ENCODE data around the gene IKBIP. TPM values are rescaled to one million over a fixed set of nuclear protein-coding genes. Genes with fewer than 3 reads are reported as not detected.

Gene IKBIP, protein sequence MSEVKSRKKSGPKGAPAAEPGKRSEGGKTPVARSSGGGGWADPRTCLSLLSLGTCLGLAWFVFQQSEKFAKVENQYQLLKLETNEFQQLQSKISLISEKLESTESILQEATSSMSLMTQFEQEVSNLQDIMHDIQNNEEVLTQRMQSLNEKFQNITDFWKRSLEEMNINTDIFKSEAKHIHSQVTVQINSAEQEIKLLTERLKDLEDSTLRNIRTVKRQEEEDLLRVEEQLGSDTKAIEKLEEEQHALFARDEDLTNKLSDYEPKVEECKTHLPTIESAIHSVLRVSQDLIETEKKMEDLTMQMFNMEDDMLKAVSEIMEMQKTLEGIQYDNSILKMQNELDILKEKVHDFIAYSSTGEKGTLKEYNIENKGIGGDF
- 3.4 TPM for total RNA-seq

DNA sequence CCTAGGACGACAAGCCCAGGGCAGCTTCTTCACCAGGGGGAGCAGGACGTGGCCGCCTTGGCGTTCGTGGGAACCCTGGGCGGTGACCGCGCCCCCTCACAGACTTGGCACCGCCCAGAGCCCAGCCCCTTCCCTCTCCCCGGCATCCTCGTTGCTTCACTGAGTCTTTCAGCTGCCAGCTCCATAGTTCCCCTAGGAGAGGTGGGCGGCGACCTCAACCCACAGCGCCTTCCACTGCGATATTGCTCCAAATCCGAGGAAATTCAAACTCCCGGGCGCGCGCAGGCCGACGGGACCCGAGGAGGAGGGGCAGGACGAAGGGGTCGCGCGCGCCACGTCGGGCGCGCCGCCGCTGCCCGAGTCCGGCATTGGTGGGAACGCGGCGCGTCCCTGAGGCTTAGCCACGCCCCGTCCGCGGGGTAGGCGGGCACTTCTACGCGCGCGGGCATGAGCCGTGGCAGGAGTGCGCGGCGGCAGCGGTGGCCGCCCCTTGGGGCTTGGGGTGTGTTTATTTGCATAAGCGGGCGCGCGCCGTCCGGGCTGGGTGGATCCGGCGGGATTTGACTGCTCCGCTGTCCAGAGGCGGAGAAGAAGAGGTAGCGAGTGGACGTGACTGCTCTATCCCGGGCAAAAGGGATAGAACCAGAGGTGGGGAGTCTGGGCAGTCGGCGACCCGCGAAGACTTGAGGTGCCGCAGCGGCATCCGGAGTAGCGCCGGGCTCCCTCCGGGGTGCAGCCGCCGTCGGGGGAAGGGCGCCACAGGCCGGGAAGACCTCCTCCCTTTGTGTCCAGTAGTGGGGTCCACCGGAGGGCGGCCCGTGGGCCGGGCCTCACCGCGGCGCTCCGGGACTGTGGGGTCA lies at the start of gene IKBIP, which contains the start of gene APAF1:
IKBIP (minus strand) TSS at position 77 of the 860 bp plus-strand sequence. CDS start 87 bp downstream, outside the sequence.
APAF1 (plus strand) TSS at position 579 of the 860 bp plus-strand sequence. CDS start 3,070 bp downstream, outside the sequence.
- Histone ChIP-seq H3K4me3 (ENCODE audit: low read length) (peak within 1 kb of the TSS; percentile 74), H3K9me3 (ENCODE audit: low read depth, low read length) (no peaks in the 10 kb centered on the region), H3K4me1 (ENCODE audit: insufficient read depth, low read length) (peaks cover 41% of the 10 kb centered on the region), H3K27me3 (ENCODE audit: insufficient read depth, low read length) (no peaks in the 10 kb centered on the region)

DNA sequence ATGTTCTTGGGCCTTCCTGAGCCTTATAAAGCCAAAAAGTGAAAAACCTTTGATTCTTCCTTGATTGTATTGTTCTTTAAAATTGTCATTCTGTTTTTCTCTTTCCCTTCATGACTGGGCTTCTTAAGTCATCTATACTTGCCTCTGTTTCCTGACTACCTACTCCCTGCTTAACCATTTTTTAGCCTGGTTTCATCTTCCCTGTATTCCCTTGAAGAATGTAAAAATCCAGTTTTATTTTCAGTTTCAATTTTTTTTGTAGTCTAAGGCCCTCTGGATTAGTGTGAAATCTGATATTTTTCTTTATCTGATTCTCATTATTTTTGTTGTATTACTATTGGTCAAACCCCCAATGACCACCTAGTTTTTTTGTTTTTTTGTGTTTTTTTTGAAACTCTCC lies 46.8 kb upstream of the IKBIP start:
- Histone ChIP-seq H3K4me1 (ENCODE audit: insufficient read depth, low read length) (peaks cover 12% of the 10 kb centered on the region), H3K9me3 (ENCODE audit: low read depth, low read length) (no peaks in the 10 kb centered on the region), H3K4me3 (ENCODE audit: low read length) (no peak overlapping the region), H3K27me3 (ENCODE audit: insufficient read depth, low read length) (no peaks in the 10 kb centered on the region)

DNA sequence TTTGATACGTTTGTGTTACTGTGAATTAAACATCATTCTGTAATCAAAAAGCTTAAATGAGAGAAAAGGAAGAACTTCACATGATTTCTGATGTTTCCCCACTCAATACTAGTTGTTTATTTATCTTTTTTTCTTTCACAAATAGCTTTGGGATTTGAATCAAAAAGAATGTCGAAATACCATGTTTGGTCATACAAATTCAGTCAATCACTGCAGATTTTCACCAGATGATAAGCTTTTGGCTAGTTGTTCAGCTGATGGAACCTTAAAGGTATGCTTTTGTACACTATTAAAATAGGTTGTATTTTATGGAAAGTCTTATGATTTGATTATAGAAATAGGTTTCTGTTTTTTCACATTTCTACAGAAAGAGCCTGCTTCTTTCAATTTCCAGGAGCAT lies 42.0 kb upstream of the IKBIP start:
- Histone ChIP-seq H3K9me3 (ENCODE audit: low read depth, low read length) (no peaks in the 10 kb centered on the region), H3K27me3 (ENCODE audit: insufficient read depth, low read length) (no peaks in the 10 kb centered on the region), H3K4me1 (ENCODE audit: insufficient read depth, low read length) (peaks cover 12% of the 10 kb centered on the region), H3K4me3 (ENCODE audit: low read length) (no peak overlapping the region)

DNA sequence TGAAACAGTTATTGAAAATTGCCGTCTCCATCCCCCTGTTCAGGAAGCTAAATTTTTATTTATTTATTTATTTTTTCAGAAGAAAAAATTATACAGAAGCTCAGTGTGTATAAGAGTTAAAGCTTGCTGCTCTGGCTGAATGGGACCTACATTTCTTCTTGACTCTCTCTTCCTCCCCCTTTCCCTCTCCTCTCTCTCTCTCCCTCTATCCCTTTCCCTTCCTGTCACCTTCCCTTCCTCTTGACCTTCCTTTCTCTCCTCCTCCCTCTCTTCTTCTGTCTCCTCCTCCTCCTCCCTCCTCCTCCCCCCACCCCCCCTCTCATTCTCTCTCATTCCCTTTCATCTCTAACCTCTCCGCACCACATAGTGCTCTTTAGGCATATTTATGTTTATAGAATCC lies 39.6 kb upstream of the IKBIP start:
- no peaks in the 10 kb centered on the region for H3K27me3 ChIP-seq (ENCODE audit: insufficient read depth, low read length)
- H3K4me3 ChIP-seq (ENCODE audit: low read length) = no peak overlapping the region
- no peaks in the 10 kb centered on the region for H3K4me1 ChIP-seq (ENCODE audit: insufficient read depth, low read length)
- H3K9me3 ChIP-seq (ENCODE audit: low read depth, low read length) = no peaks in the 10 kb centered on the region

DNA sequence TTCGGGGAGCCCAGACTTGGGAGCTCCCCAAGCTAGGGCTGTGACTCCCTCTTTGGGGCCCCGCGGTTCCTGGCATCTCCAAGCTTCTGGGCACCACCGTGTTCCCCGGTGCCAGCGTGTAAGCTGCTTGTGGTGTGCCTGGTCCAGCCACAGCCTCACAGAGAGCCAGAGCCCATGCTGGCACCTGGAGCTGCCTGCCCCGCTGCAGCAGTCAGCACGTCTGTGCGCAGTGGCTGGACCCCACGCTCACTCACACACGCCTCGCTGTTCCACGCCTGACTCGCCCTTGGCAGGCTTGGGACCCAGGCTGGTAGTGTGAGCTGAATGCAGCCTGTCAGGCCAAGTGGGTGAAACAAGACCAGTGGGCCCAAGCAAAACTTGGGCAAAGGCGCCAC lies 35.0 kb upstream of the IKBIP start:
- Histone ChIP-seq H3K4me1 (ENCODE audit: insufficient read depth, low read length) (no peaks in the 10 kb centered on the region), H3K27me3 (ENCODE audit: insufficient read depth, low read length) (no peaks in the 10 kb centered on the region), H3K9me3 (ENCODE audit: low read depth, low read length) (no peaks in the 10 kb centered on the region), H3K4me3 (ENCODE audit: low read length) (no peak overlapping the region)

DNA sequence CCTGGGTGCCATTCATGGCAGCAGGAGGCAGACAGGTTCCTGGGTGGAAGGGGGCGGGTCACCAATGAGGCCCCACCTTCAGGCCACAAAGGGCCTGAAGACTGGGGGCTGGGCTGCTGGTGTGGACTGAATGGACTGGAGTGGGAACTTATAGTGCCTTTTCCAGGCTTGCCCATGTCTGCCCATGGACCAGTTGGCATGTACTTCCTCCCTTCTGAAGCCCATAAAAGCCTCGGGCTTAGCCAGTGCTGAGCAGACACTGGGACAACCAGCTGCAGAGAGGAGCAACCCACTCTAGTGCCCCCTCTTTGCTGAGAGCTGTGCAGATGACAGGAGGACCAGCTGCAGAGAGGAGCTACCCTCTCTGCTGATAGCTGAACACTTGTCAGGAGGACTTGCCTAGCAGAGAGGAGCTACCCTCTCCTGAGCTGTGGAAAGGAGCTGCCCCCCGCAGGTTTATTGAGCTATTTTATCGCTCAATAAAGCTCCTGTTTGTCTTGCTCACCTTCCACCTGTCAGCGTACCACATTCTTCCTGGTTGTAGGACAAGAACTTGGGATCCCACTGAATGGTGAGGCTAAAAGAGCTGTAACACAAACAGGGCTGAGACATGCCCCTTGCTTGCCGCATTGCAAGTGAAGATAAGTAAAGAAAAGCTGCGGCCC lies 34.5 kb upstream of the IKBIP start:
- Histone ChIP-seq H3K4me3 (ENCODE audit: low read length) (no peak overlapping the region), H3K27me3 (ENCODE audit: insufficient read depth, low read length) (no peaks in the 10 kb centered on the region), H3K9me3 (ENCODE audit: low read depth, low read length) (no peaks in the 10 kb centered on the region), H3K4me1 (ENCODE audit: insufficient read depth, low read length) (no peaks in the 10 kb centered on the region)

DNA sequence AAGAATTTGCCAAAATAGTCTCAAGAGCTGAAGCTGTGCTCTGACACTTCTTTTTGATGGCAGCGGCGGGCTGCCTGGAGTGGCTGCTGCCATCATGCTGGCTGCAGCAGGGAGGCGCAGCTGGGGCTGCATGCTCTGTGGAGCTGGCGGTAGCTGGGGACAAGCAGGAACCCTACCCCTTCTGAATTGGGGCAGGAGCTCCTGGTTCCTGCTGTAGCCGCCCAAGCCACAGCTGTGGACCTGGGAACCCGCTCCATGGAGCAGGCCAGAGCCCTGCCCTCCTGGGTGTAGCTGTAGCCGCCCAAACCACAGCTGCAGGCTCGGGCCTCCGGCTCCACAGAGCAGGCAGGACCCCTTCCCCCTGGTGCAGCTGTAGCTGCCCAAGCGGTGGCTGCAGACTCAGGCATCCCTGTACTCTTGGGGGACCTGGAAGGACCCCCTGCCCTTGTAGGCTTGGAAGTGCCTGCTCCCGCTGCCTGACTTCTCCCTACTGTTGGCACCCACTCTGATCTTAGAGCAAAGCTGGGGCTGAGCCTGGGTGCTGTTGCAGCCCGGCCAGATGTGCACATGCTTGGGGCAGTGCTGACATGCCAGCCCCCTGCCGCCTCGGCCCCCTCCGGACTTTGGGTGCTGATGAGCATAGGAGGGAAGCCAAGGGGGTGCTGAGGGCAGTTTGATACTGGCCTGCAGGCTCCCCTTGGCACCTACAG lies 33.8 kb upstream of the IKBIP start:
- H3K4me3 ChIP-seq (ENCODE audit: low read length) = no peak overlapping the region
- H3K27me3 ChIP-seq (ENCODE audit: insufficient read depth, low read length) = no peaks in the 10 kb centered on the region
- H3K4me1 ChIP-seq (ENCODE audit: insufficient read depth, low read length) = no peaks in the 10 kb centered on the region
- H3K9me3 ChIP-seq (ENCODE audit: low read depth, low read length) = no peaks in the 10 kb centered on the region

DNA sequence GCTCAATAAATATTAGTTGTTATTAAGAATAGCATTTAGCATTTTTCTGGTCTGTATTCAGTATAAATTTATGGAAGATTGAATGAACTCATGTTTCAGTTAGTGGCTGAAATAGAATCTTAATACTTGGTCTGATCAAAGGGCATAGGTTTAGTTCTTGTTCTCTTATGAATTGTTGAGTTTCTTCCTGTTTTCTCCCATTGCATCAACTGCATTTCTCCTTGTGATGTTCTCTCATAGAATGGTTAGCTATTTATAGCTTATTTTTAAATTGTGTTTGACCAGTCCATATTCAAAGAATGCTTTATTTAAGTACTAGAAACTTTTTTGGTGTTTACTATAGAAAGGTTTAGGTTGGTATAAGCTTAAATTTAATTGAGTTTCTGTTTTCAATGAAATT lies 30.3 kb upstream of the IKBIP start:
- H3K9me3 ChIP-seq (ENCODE audit: low read depth, low read length) = no peaks in the 10 kb centered on the region
- H3K4me3 ChIP-seq (ENCODE audit: low read length) = no peak overlapping the region
- no peaks in the 10 kb centered on the region for H3K4me1 ChIP-seq (ENCODE audit: insufficient read depth, low read length)
- no peaks in the 10 kb centered on the region for H3K27me3 ChIP-seq (ENCODE audit: insufficient read depth, low read length)

DNA sequence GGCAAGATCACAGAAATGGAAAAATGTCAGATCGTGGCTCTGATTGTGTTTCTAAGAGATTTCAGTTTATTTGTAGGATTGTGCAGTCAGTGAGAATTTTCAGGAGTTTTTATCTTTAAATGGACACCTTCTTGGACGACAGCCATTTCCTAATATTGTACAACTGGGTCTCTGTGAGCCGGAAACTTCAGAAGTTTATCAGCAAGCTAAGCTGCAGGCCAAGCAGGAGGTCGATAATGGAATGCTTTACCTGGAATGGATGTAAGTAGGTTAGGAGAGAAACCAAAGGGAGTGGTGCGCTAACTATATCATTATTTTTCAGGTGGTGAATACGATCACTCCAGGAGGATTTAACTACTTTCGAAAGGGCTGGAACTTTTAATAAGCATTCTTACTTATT lies 26.9 kb upstream of the IKBIP start:
- H3K4me3 ChIP-seq (ENCODE audit: low read length) = no peak overlapping the region
- H3K27me3 ChIP-seq (ENCODE audit: insufficient read depth, low read length) = no peaks in the 10 kb centered on the region
- H3K9me3 ChIP-seq (ENCODE audit: low read depth, low read length) = no peaks in the 10 kb centered on the region
- H3K4me1 ChIP-seq (ENCODE audit: insufficient read depth, low read length) = no peaks in the 10 kb centered on the region

DNA sequence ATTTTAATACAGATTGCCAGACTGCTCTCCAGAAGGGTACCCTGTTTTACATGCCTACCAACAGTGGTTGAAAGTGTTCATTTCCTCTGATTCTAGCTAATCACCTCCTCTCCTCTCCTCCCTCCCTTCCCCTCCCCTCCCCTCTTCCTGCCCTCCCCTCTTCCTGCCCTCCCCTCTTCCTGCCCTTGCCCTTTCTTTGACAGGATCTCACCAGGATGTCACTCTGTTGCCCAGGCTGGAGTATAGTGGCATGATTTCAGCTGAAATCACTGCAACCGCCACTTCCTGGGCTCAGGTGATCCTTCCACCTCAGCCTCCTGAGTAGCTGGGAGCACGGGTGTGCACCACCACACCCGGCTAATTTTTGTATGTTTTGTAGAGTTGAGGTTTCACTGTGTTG lies 25.2 kb upstream of the IKBIP start:
- no peaks in the 10 kb centered on the region for H3K4me1 ChIP-seq (ENCODE audit: insufficient read depth, low read length)
- no peaks in the 10 kb centered on the region for H3K27me3 ChIP-seq (ENCODE audit: insufficient read depth, low read length)
- H3K9me3 ChIP-seq (ENCODE audit: low read depth, low read length) = no peaks in the 10 kb centered on the region
- H3K4me3 ChIP-seq (ENCODE audit: low read length) = no peak overlapping the region

DNA sequence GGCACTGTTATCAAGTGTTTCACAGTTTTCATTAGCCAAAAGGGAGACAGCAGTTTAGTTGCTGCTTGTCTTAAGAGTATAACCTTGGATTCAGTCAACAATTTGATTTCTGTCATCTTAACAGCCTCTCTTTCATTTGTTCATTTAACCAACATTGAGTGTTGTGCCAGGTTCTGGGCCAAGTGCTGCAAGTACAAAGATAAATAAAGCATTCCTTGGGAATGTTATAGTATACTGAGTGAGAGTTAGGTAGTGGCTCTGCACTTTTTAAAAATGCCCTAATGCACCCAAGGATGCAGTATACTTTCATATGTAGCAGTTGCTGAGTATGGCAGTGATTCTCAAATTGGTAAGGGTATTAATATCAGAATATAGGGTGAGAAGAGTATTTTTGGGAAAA lies 15.9 kb upstream of the IKBIP start:
- no peaks in the 10 kb centered on the region for H3K27me3 ChIP-seq (ENCODE audit: insufficient read depth, low read length)
- no peaks in the 10 kb centered on the region for H3K4me1 ChIP-seq (ENCODE audit: insufficient read depth, low read length)
- H3K4me3 ChIP-seq (ENCODE audit: low read length) = no peak overlapping the region
- no peaks in the 10 kb centered on the region for H3K9me3 ChIP-seq (ENCODE audit: low read depth, low read length)

DNA sequence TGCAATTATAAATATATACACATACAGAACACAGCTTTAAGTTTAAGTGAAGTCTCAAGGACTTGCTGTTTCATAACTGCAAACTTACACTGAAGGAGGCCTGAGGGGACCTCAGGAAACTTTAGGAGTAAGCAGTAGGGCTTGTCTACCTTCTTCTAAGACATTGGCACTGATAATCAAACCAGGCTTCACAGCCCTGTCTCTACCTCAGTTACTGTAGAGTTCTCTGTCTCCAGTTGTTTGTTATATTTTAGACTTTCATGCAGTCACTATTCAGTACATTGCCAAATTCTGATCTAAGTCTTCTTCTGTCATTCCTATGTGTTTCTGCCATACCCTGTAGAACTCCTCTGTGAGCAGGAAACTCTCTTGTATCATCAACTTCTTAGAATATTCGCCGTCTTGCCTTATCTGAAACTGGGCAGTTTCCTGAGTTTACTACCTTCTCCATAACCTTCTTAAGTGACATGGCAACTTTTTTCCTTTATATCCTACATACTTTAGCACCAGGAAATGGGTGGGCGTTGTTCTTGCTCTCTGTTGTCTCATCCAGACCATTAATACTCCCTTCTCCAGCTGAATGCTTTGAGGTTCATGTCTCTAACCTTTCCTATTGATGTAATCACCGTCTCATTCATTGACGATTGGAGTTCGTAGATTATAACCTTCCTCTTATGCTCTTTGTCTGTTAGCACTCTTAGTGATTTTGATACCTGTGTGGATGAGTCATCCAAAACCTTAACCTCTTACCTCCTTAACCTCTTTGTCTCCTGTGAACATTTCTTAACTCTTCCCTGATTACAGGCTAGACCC lies 11.9 kb upstream of the IKBIP start:
- H3K4me3 ChIP-seq (ENCODE audit: low read length) = no peak overlapping the region
- no peaks in the 10 kb centered on the region for H3K9me3 ChIP-seq (ENCODE audit: low read depth, low read length)

DNA sequence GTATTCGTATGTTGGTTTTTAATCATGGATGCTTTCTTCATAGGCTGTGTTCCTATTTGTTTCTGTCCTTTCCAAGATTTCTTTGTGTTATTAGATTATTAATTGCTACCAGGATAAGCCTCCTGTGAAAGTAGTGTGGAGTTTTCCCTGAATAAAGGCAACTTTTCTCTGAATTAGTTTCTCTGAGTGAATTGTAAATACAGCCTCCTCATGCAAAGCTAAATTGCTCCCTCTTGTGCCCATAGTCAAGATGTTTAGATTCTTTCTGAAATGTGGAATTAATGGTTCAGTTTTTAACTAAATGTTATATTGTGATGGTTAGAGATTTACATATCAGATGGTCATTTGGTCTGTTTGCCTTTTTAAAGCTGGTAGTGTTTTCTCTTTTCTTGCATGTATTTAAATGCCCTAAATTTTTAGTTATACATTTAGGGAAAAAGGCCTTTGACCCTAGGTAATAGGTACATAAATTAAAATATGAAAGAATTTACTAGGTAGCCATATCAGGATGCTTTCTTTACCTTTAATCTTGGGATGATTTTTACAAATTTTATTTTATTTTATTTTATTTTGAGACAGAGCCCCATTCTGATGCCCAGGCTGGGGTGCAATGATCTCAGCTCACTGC lies 9.4 kb upstream of the IKBIP start:
- H3K4me3 ChIP-seq (ENCODE audit: low read length) = no peak overlapping the region
- no peaks in the 10 kb centered on the region for H3K4me1 ChIP-seq (ENCODE audit: insufficient read depth, low read length)
- H3K9me3 ChIP-seq (ENCODE audit: low read depth, low read length) = no peaks in the 10 kb centered on the region
- no peaks in the 10 kb centered on the region for H3K27me3 ChIP-seq (ENCODE audit: insufficient read depth, low read length)

More for the DNA sequence above, 11.9 kb upstream of the IKBIP start:
- Histone ChIP-seq H3K4me1 (ENCODE audit: insufficient read depth, low read length) (no peaks in the 10 kb centered on the region), H3K27me3 (ENCODE audit: insufficient read depth, low read length) (no peaks in the 10 kb centered on the region)

All from mononuclear cell (primary cell).